ENCODE measurements around the gene ZNF583.

GRCh38 chr19:56403261-56403660, 871 bp upstream of the ZNF583 start:
- TF ChIP-seq EZH2 (IDR thresholded peaks at IDR 0.05; ENCODE audit: borderline replicate concordance, insufficient read depth, low read depth, low read length, poor library complexity, severe bottlenecking) (no peak), CTCF (IDR thresholded peaks at IDR 0.05) (no peak)

All from B cell (primary cell).